Measurements from ENCODE around the gene CES3.
A peak's percentile ranks its signal among the peaks of the same experiment; 100 is the strongest.

The CES3 gene, protein sequence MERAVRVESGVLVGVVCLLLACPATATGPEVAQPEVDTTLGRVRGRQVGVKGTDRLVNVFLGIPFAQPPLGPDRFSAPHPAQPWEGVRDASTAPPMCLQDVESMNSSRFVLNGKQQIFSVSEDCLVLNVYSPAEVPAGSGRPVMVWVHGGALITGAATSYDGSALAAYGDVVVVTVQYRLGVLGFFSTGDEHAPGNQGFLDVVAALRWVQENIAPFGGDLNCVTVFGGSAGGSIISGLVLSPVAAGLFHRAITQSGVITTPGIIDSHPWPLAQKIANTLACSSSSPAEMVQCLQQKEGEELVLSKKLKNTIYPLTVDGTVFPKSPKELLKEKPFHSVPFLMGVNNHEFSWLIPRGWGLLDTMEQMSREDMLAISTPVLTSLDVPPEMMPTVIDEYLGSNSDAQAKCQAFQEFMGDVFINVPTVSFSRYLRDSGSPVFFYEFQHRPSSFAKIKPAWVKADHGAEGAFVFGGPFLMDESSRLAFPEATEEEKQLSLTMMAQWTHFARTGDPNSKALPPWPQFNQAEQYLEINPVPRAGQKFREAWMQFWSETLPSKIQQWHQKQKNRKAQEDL

DNA sequence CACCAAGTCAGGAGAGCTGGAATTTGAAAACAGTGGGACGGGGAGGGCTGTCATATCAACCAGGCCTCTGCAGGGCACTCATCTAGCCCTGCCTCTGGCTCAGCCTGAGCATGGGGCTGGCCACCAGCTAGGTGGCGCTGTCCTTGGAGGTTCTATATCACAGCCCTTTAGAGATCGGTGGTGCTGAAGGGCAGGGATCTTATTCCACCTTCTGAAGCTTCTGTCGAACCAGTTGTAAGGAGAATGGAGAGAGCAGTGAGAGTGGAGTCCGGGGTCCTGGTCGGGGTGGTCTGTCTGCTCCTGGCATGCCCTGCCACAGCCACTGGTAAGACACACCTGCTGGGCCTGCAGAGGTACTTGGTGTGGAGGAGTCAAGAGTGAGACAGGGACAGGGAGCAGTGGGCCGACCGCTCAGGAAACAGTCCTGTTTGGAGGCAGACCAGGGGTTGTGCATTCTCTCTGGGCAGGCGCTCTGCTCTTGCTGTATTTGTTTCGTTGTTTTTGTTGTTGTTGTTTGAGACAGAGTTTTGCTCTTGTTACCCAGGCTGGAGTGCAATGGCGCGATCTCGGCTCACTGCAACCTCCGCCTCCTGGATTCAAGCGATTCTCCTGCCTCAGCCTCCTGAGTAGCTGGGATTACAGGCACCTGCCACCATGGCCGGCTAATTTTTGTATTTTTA, at the start of gene CES3:
Gene CES3, plus strand, starts transcription at position 202 of the 680 bp plus-strand sequence. Its CDS starts 42 bp downstream, at position 244.
- ATAC-seq: peak; percentile 82 to 93

- ATAC-seq: no peak
Observed at GRCh38 chr16:66911801-66912200, 49.3 kb upstream of the CES3 start.

DNA sequence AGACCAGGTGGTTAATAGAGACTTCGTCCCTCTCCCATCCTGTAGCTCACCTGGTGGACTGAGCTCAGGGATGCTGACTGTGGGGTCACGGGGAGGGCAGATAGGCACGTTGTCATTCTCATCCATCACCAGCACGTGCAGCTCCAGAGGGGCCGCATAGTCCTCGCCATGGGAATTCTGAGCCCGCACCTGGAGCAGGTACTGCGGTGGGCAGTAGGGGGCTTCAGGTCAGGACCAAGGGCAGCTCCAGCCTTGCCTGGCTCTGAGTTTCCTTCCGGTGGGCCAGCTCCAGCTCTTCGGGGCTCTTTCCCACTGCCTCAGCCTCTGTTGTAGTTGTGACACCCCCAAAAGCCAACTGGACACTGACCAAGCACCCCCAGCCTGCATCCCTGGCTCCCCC, 48.0 kb upstream of the CES3 start:
- no peak for ATAC-seq

GRCh38 chr16:66913711-66914110, 47.4 kb upstream of the CES3 start:
- no peak for ATAC-seq

- no peak for ATAC-seq
Observed at GRCh38 chr16:66914541-66914940, 46.5 kb upstream of the CES3 start.

- no peak for ATAC-seq
Observed at GRCh38 chr16:66915041-66915440, 46.0 kb upstream of the CES3 start.

GRCh38 chr16:66916518-66916917, 44.5 kb upstream of the CES3 start:
- no peak for ATAC-seq

DNA sequence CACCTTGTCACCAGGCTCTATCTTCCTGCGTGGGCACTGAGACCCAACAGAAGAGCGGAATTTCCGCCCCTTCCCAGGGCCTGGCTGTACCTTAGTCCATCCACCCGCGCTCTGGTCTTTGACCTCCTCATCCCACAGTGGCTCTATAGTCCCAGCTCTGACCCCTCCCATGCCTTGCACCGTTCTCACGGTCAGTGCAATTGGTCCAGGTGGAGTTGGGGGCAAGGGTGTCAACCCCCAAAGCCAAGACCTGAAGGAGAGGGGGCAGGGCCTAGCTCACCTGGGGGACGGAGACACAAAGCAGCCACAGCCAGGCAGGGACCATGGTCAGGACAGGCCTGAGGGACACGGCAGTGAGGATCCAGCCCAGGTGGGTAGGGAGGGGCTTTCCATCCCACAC, 43.3 kb upstream of the CES3 start:
- ATAC-seq: no peak

GRCh38 chr16:66918355-66918754, 42.7 kb upstream of the CES3 start:
- no peak for ATAC-seq

- ATAC-seq: no peak
Observed at GRCh38 chr16:66918803-66919568, 42.1 kb upstream of the CES3 start, which contains the start of gene CDH16. Gene CDH16, minus strand, starts transcription at chr16:66918885. Its CDS starts 820 bp downstream, at chr16:66918065.

DNA sequence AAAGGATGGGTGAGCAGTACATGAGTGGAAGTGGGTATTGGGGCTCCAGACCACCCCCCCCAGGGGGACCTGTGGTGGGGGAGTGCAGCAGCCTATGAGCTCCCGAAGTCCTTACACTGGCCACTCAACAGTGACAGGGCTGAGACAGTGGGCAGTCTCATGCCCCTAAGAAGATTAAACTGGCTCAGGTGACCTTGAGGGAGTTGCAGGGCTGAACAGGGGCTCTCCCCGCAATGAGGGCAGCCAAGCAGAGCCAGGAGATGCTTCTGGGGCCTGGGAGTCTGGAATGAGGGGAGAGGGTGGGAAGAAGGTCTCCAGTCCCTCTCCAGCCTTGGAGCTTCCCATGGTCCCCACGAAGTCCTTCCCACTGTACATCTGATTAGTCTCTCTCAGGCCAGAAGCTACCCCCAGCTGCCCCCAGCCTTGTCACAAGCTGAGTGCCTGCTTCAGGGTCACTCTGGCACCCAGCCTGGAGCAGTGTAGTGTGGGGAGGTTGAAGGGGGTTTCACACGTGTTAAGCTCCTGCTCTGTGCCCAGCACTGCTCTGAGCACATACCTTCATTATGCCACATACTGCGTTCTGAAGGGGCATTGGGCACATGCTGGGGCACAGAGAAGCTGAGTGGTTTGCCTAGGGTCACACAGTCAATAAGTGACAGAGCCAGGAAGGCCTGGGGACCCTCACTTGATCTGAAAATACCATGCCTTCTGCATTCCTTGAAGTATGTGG, 41.3 kb upstream of the CES3 start:
- ATAC-seq: no peak

DNA sequence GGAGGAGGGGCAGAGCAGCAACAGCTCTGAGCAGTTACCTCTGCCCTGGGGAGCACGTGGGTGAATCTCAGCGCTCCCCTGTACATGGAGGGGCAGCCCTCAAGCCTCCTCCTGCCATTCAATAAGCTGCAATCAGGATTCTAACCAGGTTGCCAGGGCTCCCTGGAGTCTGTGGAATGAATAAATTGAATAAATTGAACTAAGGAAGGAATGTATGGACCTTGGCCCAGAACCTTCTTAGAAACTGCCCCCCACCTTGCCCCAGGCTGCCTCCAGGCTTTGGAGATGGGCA, 40.8 kb upstream of the CES3 start:
- ATAC-seq: no peak

- no peak for ATAC-seq
Observed at GRCh38 chr16:66920924-66921680, 40.0 kb upstream of the CES3 start.

- no peak for ATAC-seq
Observed at GRCh38 chr16:66921729-66922450, 39.2 kb upstream of the CES3 start.

- no peak for ATAC-seq
Observed at GRCh38 chr16:66923247-66923731, 37.8 kb upstream of the CES3 start.

- no peak for ATAC-seq
Observed at GRCh38 chr16:66923866-66924265, 37.2 kb upstream of the CES3 start.

DNA sequence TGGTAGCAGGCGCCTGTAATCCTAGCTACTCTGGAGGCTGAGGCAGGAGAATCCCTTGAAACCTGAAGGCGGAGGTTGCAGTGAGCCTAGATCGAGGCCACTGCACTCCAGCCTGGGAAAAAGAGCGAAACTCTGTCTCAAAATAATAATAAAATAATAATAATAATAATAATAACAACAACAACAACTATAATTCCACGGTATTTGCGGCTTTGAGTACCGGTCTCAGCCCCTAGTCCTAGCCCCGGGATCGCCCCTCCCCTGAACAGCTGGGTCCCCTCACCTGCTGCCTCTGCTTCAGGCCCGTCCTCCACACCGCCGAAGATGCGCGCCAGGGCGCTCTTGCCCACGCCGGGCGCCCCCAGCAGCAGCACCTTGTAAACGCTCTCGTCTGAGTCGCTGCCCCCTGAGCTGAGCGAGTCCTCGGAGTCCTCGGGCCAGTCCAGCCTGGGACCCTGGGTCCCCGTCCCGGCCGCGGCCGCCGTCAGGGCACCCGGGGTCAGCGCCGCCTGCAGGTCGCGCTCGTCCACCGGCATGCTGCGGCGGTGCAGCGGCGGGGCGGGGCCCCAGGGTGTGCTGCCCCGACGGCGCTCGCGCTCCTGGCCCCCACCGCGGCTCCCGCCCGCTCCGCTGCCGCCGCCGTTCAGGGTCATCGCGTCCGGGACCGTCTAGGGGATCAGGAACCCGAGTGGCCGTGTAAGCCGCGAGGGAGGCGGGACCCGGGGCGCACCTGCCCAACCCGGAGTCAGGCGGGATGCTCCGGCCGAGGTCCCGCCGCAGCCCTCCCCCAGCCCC, 36.3 kb upstream of the CES3 start:
- ATAC-seq: peak; percentile 65 to 76

- no peak for ATAC-seq
Observed at GRCh38 chr16:66925322-66925840, 35.7 kb upstream of the CES3 start, which contains the start of gene RRAD. Gene RRAD, minus strand, starts transcription at chr16:66925535. Its CDS starts 356 bp downstream, at chr16:66925179.

DNA sequence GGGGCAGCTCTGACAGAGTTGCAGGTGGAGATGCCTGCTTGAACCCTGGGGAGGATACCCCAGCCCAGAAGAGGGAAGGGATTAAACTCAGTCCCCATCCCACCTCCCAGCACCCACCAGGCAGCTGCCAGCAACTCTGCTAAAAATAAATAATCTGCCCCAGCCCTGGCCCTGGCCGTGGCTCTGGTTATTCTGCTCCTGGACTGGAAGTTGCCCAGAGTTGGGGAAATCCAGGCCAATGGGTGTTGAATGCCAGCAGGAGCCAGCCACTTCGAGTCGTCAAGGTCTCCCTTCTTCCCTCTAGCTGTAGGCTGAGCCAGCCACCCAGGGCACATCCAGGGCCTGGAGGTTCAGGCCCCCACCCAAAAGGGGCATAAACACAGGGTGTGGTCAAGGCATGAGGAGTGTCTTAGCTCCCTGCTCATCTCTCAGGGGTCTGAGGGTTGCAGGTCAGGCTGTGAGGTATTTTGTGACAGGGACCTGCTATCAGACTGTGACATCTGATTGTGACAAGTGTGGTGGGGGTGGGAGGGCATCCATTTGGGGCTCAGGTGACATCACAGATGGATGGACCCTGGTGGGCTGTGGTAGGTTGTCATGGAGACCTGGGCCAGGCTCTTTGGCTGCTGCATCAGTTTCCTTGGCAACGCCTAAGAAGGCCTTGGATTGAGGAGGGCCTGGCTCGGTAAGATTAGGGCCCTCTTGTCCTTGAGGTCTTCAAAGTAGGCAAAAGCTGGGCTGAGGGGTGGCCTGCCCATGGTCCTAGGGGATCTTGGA, 34.7 kb upstream of the CES3 start:
- ATAC-seq: no peak
